K562 (cell line): ENCODE measurements around the gene HNF4A. TPM values are rescaled to one million over a fixed set of nuclear protein-coding genes. Genes with fewer than 3 reads are reported as not detected.

Experiments used
- ATAC-seq: fragments of 200-7000 bp; cut with Tn5 transposase; 3 replicates; pipeline ENCODE4 v1.9.1; 2020; ENCODE audit warnings: moderate library complexity
- BruUV-seq: library from RNA; stranded (reverse); fragments of 400-500 nt; replicated peaks from 2 replicates; lab custom pipeline; 2021; lab: Mats Ljungman, UMichigan
- CTCF ChIA-PET: fragments of 300-600 bp; formaldehyde crosslinking; extraction: SDS; loops from one replicate; lab custom pipeline; 2021; ENCODE audit warnings: low intra/inter-chr PET ratio; lab: Yijun Ruan, JAX
- POLR2A ChIA-PET: fragments of 300-600, 350-650 bp; sonication (Branson Sonifier 250); formaldehyde crosslinking; extraction: SDS; loops from one replicate; lab custom pipeline; 2021; ENCODE audit warnings: antibody characterized with exemption, inconsistent platforms; lab: Yijun Ruan, JAX
- DNase-seq, 4 experiments: peaks; one replicate each; pipeline versions ENCODE4 v3.0.0 to v3.0.0-alpha.2; 2011 to 2018; ENCODE audit warnings: low spot score in 3 of 4, mixed read lengths in 3 of 4; ENCODE audit errors: extremely low read depth in 1 of 4
- FAIRE-seq: peaks from 2 replicates; lab custom pipeline; 2011; peaks lifted over from hg19 to GRCh38; lab: Jason Lieb, UNC
- H2AFZ ChIP-seq: 2 replicates; pipeline ENCODE4 v1.6.0; 2011; ENCODE audit warnings: low read depth, low read length, control low read depth, inconsistent platforms
- H3K27ac ChIP-seq: fragments of 200-600 bp; 3 replicates; pipeline ENCODE4 v1.8.0; 2011; ENCODE audit warnings: low read depth, mild to moderate bottlenecking, control low read depth, inconsistent platforms, low read length, moderate library complexity, mixed read lengths; ENCODE audit errors: extremely low read depth
- H3K27me3 ChIP-seq, 2 experiments: fragments of 300-600 bp in 1 of 2; 2 replicates in 1 of 2; 3 replicates in 1 of 2; pipeline versions ENCODE4 v1.6.0 to v1.8.0; 2011; ENCODE audit warnings: inconsistent platforms in 2 of 2, low read length in 2 of 2, mild to moderate bottlenecking in 1 of 2, mixed read lengths in 1 of 2, moderate library complexity in 1 of 2; ENCODE audit not compliant: control insufficient read depth in 2 of 2, insufficient read depth in 2 of 2
- H3K36me3 ChIP-seq: fragments of 300-600 bp; 3 replicates; pipeline ENCODE4 v1.8.0; 2011; ENCODE audit warnings: mild to moderate bottlenecking, low read length, inconsistent platforms; ENCODE audit not compliant: control insufficient read depth, insufficient read depth
- H3K4me1 ChIP-seq, 2 experiments: fragments of 200-600 bp in 1 of 2; replicated peaks in 1 of 2; 2 replicates in 1 of 2; 3 replicates in 1 of 2; pipeline versions ENCODE4 v1.5.1 to v1.8.0; 2011; ENCODE audit warnings: inconsistent platforms in 2 of 2, low read length in 2 of 2, mild to moderate bottlenecking in 1 of 2, mixed read lengths in 1 of 2, moderate library complexity in 1 of 2; ENCODE audit not compliant: control insufficient read depth in 2 of 2, insufficient read depth in 2 of 2
- H3K4me2 ChIP-seq: 2 replicates; pipeline ENCODE4 v1.6.1; 2011; ENCODE audit warnings: low read length, control low read depth, inconsistent platforms, mixed read lengths; ENCODE audit not compliant: insufficient read depth
- H3K4me3 ChIP-seq: fragments of 200-600 bp; sonication (generic), shearing (Covaris generic); 2 replicates; pipeline ENCODE4 v1.5.1; 2016; ENCODE audit warnings: control low read depth, inconsistent platforms
- H3K79me2 ChIP-seq: fragments of 200-600 bp; 3 replicates; pipeline ENCODE4 v1.8.0; 2011; ENCODE audit warnings: low read length, inconsistent platforms; ENCODE audit not compliant: control insufficient read depth, insufficient read depth
- H3K9ac ChIP-seq, 2 experiments: 2 replicates each; pipeline versions ENCODE4 v1.6.0 to v1.6.1; 2011; ENCODE audit warnings: low read depth in 2 of 2, low read length in 2 of 2, control low read depth in 1 of 2, inconsistent platforms in 1 of 2, mild to moderate bottlenecking in 1 of 2, mixed read lengths in 1 of 2; ENCODE audit not compliant: insufficient read depth in 1 of 2
- H3K9me1 ChIP-seq: one replicate; pipeline ENCODE4 v1.6.0; 2011; ENCODE audit warnings: inconsistent platforms, mild to moderate bottlenecking, low read length, moderate library complexity; ENCODE audit not compliant: control insufficient read depth, insufficient read depth
- H3K9me3 ChIP-seq: replicated peaks from 2 replicates; pipeline ENCODE4 v1.5.1; 2011; ENCODE audit warnings: low read depth, low read length, inconsistent platforms; ENCODE audit not compliant: control insufficient read depth, insufficient read depth
- H4K20me1 ChIP-seq: replicated peaks from 2 replicates; pipeline ENCODE4 v1.6.1; 2011; ENCODE audit warnings: low read length, inconsistent platforms, mixed read lengths; ENCODE audit not compliant: control insufficient read depth, insufficient read depth
- BCL6 ChIP-seq: fragments of 250-450 bp; sonication (Bioruptor Pico); IDR thresholded peaks from 2 replicates; pipeline ENCODE4 v1.4.0; 2020
- CBX8 ChIP-seq: fragments of 200-600 bp; sonication (generic); IDR thresholded peaks from 2 replicates; pipeline ENCODE4 v1.6.1; 2012; ENCODE audit warnings: borderline replicate concordance, mixed run types, low read depth, mild to moderate bottlenecking, moderate library complexity, mixed read lengths, low read length, control low read depth, inconsistent platforms; ENCODE audit not compliant: poor library complexity, severe bottlenecking; ENCODE audit errors: extremely low read depth
- CC2D1A ChIP-seq: fragments of 450-650 bp; IDR thresholded peaks from 2 replicates; pipeline ENCODE4 v1.6.1; 2017; ENCODE audit warnings: mild to moderate bottlenecking
- NFIX ChIP-seq: fragments of 250-450 bp; sonication (Bioruptor Pico); IDR thresholded peaks from 2 replicates; pipeline ENCODE4 v1.4.0; 2020; ENCODE audit warnings: low read depth, mild to moderate bottlenecking, moderate library complexity
- NR4A1 ChIP-seq, 2 experiments: fragments of 250-450 bp in 1 of 2; fragments of 450-650 bp in 1 of 2; sonication (Bioruptor Pico) in 1 of 2; IDR thresholded peaks; 2 replicates each; pipeline versions ENCODE4 v1.4.0 to v1.6.1; 2016 to 2020; ENCODE audit warnings: mild to moderate bottlenecking in 2 of 2, missing compliant biosample characterization in 1 of 2, missing genetic modification characterization in 1 of 2, moderate library complexity in 1 of 2
- PHB2 ChIP-seq: fragments of 450-650 bp; IDR thresholded peaks from 2 replicates; pipeline ENCODE4 v1.6.1; 2017; ENCODE audit warnings: low read depth
- PPARD ChIP-seq: fragments of 250-450 bp; sonication (Bioruptor Pico); IDR thresholded peaks from 2 replicates; pipeline ENCODE4 v1.8.0; 2022; ENCODE audit warnings: inconsistent platforms, mild to moderate bottlenecking, moderate library complexity
- SRSF7 ChIP-seq: fragments of 200-400 bp; formaldehyde crosslinking; optimal IDR thresholded peaks from 2 replicates; pipeline ENCODE3; 2017; ENCODE audit warnings: mild to moderate bottlenecking, low read depth, low read length
- TEAD4 ChIP-seq, 2 experiments: sonication (generic) in 1 of 2; formaldehyde crosslinking in 1 of 2; IDR thresholded peaks; 2 replicates each; pipeline versions ENCODE4 v1.6.1 to v1.8.0; 2012 to 2022; ENCODE audit warnings: borderline replicate concordance in 1 of 2, inconsistent platforms in 1 of 2, low read length in 1 of 2, mild to moderate bottlenecking in 1 of 2, missing genetic modification reagents in 1 of 2
- ZNF212 ChIP-seq: fragments of 450-650 bp; formaldehyde crosslinking; IDR thresholded peaks from 2 replicates; pipeline ENCODE4 v1.4.0; 2020; ENCODE audit warnings: mild to moderate bottlenecking
- ZNF239 ChIP-seq: fragments of 250-450 bp; sonication (Bioruptor Pico); IDR thresholded peaks from 2 replicates; pipeline ENCODE4 v1.4.0; 2020; ENCODE audit warnings: mild to moderate bottlenecking
- ZNF668 ChIP-seq: fragments of 250-450 bp; sonication (Bioruptor Pico); IDR thresholded peaks from 2 replicates; pipeline ENCODE4 v1.8.0; 2022; ENCODE audit warnings: mild to moderate bottlenecking, inconsistent platforms
- ZNF695 ChIP-seq: fragments of 450-650 bp; formaldehyde crosslinking; IDR thresholded peaks from 2 replicates; pipeline ENCODE4 v1.4.0; 2020; ENCODE audit warnings: mild to moderate bottlenecking, moderate library complexity
- WGBS: fragments of 100-300 bp; shearing (Covaris generic); methylation state at CpG from one replicate; pipeline ENCODE4 v1.1.6; 2016; ENCODE audit warnings: low coverage, mixed read lengths; ENCODE audit not compliant: insufficient coverage; ENCODE audit errors: missing lambda C conversion rate; 5-methylcytosine and 5-hydroxymethylcytosine counted together
- in situ Hi-C: fragments of 300-500 bp; cut with MboI; formaldehyde crosslinking; loops from 4 replicates; pipeline ENCODE4 v1.15.0; 2018; ENCODE audit warnings: inconsistent platforms, mixed read lengths
- intact Hi-C: fragments of 100-400 bp; cut with micrococcal nuclease; formaldehyde crosslinking; loops from 2 replicates; pipeline ENCODE4 v1.14.2; 2022
- polyA plus RNA-seq, 8 experiments: library from polyadenylated mRNA; depleted of rRNA in 4 of 8; stranded (reverse) in 5 of 8; unstranded in 3 of 8; fragments of >200 nt; fragmentation: Nextera tagmentation in 2 of 8; fragmentation: Illumina TruSeq in 1 of 8; extraction: Ambion mirVana in 2 of 8; extraction: Trizol in 1 of 8; gene quantifications; 2 replicates each; pipeline versions ENCODE4 v1.2.1 to v1.2.3, GENCODE V29; 2011 to 2014; ENCODE audit warnings: inconsistent platforms in 1 of 8, missing spikeins in 1 of 8
- total RNA-seq, 7 experiments: library from RNA; depleted of rRNA in 6 of 7; stranded (reverse); fragments of >200 nt in 6 of 7; fragmentation: Illumina TruSeq in 2 of 7; extraction: Trizol in 2 of 7; gene quantifications; 2 replicates each; pipeline versions ENCODE4 v1.2.1 to v1.2.3, GENCODE V29; 2011 to 2021; ENCODE audit warnings: low replicate concordance in 1 of 7
- TF ChIP-seq, protein P1 (sequence below): sonication (generic); formaldehyde crosslinking; IDR thresholded peaks from 2 replicates; pipeline ENCODE4 v1.8.0; 2023; ENCODE audit warnings: mild to moderate bottlenecking, missing genetic modification reagents
- TF ChIP-seq, protein P2 (sequence below): sonication (generic); formaldehyde crosslinking; IDR thresholded peaks from 2 replicates; pipeline ENCODE4 v1.8.1; 2022; ENCODE audit warnings: missing genetic modification reagents

HNF4A gene
- total and polyA plus RNA-seq, 9 of the 15 experiments (the other 6 are each of a cell fraction or from before 2014, with no cell fraction given): 0.03 to 0.27 (median 0.08) TPM; not detected in 5

DNA sequence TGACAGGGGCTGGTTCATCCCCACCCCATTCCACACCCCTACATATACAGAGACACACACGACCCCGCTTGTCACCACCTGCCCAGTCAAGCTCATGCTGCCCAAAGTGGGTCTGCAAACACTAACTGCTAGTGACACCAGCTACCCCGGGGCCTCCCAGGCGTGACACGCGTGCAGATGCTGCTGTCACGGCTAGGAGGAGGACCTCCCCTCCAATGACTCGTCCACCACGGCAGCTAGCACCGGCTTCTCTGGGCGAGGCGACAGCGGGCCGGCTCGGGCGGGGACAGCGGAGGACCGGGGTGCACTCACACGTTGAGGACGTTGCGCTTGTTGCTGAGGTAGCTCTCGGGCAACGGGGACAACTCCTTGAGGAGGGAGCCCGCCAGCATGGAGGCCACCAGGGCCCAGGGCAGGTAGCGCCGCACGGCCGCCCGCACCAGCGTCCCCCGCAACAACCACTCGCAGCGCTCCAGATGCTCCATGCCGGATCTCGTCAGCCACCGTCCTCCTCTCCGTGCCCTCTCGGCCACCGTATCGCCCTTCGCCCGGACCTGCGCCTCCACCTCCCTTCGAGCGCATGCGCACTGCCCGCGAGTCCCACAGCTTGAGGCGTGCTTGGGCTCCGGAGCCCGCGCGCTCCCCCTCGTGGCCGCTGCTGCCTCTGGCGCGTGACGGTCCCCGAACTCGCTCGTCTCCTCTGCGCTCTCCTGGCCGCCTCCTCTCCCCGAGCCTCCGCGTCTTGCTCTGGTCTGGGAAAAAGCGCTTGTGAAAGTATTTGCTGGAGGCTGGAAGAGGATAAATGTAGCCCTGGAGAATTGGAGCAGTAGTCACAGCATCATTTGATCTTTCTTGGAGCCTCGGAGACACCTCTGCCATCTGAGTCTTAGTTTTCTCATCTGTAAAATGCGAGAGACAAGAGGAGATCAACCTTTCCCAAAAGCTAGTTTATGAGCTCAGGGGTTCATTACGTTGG, 44.5 kb upstream of the HNF4A start, which contains the start of gene FITM2:
TSS of gene FITM2 (minus strand) at position 539 of the 976 bp plus-strand sequence. CDS start at position 485, 54 bp downstream.
- Histone ChIP-seq H3K4me1 (peaks cover 12 to 15% of the 10 kb centered on the region in 2 experiments), H2AFZ (peak within 1 kb of the TSS; percentile 93), H3K4me2 (peak within 1 kb of the TSS; percentile 92), H3K9me1 (peaks cover 4% of the 10 kb centered on the region), H3K9me3 (no peaks in the 10 kb centered on the region), H3K36me3 (no peaks in the 10 kb centered on the region), H3K9ac (peak within 1 kb of the TSS; percentile 66 to 99), H3K4me3 (peak within 1 kb of the TSS; percentile 63), H3K79me2 (no peaks in the 10 kb centered on the region), H3K27ac (peak within 1 kb of the TSS; percentile 20; the same call in 1 of the 3 replicates), H4K20me1 (no peaks in the 10 kb centered on the region), H3K27me3 (no peaks in the 10 kb centered on the region)
- DNase-seq: peak; percentile 97 to 99 (median 98)
- ChIA-PET POLR2A (interaction anchor here (0.6 to 1.0 kb wide), 4 partner anchors 9 to 79 kb away, joined by 3 to 4 read pairs (median 3); no protein-coding TSS in a partner anchor), CTCF (interaction anchor here (0.9 to 2.0 kb wide), 6 partner anchors 12 to 96 kb away, joined by 3 to 8 read pairs (median 6); no protein-coding TSS in a partner anchor)
- intact Hi-C loops (loop anchor here (1.0 to 5.0 kb wide), 3 partner anchors 76 to 161 kb away; no protein-coding TSS in a partner anchor), in situ Hi-C loops (loop anchor here (5.0 kb wide), 1 partner anchor 94 kb away; no protein-coding TSS in a partner anchor)
- WGBS: under 1% methylated on average over 59 of the region's 70 CpGs
- peak; percentile 90 for FAIRE-seq
- TSS peak; percentile 63 for BruUV-seq
- peak; percentile 96 for ATAC-seq
- no peak for TF ChIP-seq TEAD4 (IDR thresholded peaks at IDR 0.05; ENCODE audit: low read length)
- TF ChIP-seq TEAD4 (CRISPR knock-in tag; IDR thresholded peaks at IDR 0.05; ENCODE audit: borderline replicate concordance): no peak
- TF ChIP-seq BCL6 (CRISPR knock-in tag): no peak
- TF ChIP-seq, protein P1, sequence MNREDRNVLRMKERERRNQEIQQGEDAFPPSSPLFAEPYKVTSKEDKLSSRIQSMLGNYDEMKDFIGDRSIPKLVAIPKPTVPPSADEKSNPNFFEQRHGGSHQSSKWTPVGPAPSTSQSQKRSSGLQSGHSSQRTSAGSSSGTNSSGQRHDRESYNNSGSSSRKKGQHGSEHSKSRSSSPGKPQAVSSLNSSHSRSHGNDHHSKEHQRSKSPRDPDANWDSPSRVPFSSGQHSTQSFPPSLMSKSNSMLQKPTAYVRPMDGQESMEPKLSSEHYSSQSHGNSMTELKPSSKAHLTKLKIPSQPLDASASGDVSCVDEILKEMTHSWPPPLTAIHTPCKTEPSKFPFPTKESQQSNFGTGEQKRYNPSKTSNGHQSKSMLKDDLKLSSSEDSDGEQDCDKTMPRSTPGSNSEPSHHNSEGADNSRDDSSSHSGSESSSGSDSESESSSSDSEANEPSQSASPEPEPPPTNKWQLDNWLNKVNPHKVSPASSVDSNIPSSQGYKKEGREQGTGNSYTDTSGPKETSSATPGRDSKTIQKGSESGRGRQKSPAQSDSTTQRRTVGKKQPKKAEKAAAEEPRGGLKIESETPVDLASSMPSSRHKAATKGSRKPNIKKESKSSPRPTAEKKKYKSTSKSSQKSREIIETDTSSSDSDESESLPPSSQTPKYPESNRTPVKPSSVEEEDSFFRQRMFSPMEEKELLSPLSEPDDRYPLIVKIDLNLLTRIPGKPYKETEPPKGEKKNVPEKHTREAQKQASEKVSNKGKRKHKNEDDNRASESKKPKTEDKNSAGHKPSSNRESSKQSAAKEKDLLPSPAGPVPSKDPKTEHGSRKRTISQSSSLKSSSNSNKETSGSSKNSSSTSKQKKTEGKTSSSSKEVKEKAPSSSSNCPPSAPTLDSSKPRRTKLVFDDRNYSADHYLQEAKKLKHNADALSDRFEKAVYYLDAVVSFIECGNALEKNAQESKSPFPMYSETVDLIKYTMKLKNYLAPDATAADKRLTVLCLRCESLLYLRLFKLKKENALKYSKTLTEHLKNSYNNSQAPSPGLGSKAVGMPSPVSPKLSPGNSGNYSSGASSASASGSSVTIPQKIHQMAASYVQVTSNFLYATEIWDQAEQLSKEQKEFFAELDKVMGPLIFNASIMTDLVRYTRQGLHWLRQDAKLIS (CRISPR knock-in tag): no peak
- no peak for TF ChIP-seq CC2D1A
- no peak for TF ChIP-seq ZNF212 (CRISPR knock-in tag)
- TF ChIP-seq NR4A1 (CRISPR knock-in tag; IDR thresholded peaks at IDR 0.05): no peak
- TF ChIP-seq NR4A1 (tag; IDR thresholded peaks at IDR 0.05): no peak
- TF ChIP-seq NFIX (CRISPR knock-in tag): no peak
- TF ChIP-seq, protein P2, sequence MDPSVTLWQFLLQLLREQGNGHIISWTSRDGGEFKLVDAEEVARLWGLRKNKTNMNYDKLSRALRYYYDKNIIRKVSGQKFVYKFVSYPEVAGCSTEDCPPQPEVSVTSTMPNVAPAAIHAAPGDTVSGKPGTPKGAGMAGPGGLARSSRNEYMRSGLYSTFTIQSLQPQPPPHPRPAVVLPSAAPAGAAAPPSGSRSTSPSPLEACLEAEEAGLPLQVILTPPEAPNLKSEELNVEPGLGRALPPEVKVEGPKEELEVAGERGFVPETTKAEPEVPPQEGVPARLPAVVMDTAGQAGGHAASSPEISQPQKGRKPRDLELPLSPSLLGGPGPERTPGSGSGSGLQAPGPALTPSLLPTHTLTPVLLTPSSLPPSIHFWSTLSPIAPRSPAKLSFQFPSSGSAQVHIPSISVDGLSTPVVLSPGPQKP (CRISPR knock-in tag): no peak
- TF ChIP-seq CBX8: no peak
- TF ChIP-seq SRSF7: no peak
- no peak for TF ChIP-seq PPARD (CRISPR knock-in tag)
- no peak for TF ChIP-seq PHB2
- no peak for TF ChIP-seq ZNF239
- TF ChIP-seq ZNF695 (CRISPR knock-in tag): no peak
- no peak for TF ChIP-seq ZNF668 (CRISPR knock-in tag)
